A673 (cell line): ENCODE data around the gene RPTOR. TPM values are rescaled to one million over a fixed set of nuclear protein-coding genes. Genes with fewer than 3 reads are reported as not detected.

Experiments used
- BruUV-seq: library from RNA; stranded (reverse); fragments of 400-500 nt; replicated peaks from 2 replicates; lab custom pipeline; 2021; lab: Mats Ljungman, UMichigan
- CTCF ChIA-PET: fragments of 300-600 bp; sonication (Branson Sonifier 250); formaldehyde crosslinking; loops from one replicate; lab custom pipeline; 2022; ENCODE audit warnings: antibody characterized with exemption; lab: Charles Lee
- POLR2A ChIA-PET: fragments of 300-600 bp; sonication (Branson Sonifier 250); formaldehyde crosslinking; loops from one replicate; lab custom pipeline; 2022; ENCODE audit warnings: antibody characterized with exemption; ENCODE audit not compliant: low non-redundant PET; lab: Charles Lee
- DNase-seq: peaks from one replicate; pipeline ENCODE4 v3.0.0-alpha.2; 2015; ENCODE audit warnings: low spot score
- H3K27ac ChIP-seq: fragments of 200-600 bp; sonication (generic); 2 replicates; pipeline ENCODE4 v1.5.1; 2016; ENCODE audit warnings: mixed run types, low read depth, mild to moderate bottlenecking, mixed read lengths, antibody characterized with exemption, low read length; ENCODE audit not compliant: poor library complexity, severe bottlenecking
- H3K27me3 ChIP-seq: fragments of 200-600 bp; sonication (generic); replicated peaks from 2 replicates; pipeline ENCODE4 v1.6.1; 2017; ENCODE audit warnings: mixed run types, low read depth, mild to moderate bottlenecking, mixed read lengths, antibody characterized with exemption, low read length; ENCODE audit not compliant: insufficient read depth, poor library complexity
- H3K36me3 ChIP-seq: fragments of 200-600 bp; sonication (generic); 2 replicates; pipeline ENCODE4 v1.6.1; 2016; ENCODE audit warnings: mixed run types, mild to moderate bottlenecking, mixed read lengths, antibody characterized with exemption, low read length; ENCODE audit not compliant: insufficient read depth, poor library complexity, severe bottlenecking
- H3K4me1 ChIP-seq: fragments of 200-600 bp; sonication (generic); 2 replicates; pipeline ENCODE4 v1.6.1; 2017; ENCODE audit warnings: mixed run types, mild to moderate bottlenecking, mixed read lengths, antibody characterized with exemption, low read length; ENCODE audit not compliant: insufficient read depth, poor library complexity, severe bottlenecking
- H3K4me3 ChIP-seq: fragments of 200-600 bp; sonication (generic); 2 replicates; pipeline ENCODE4 v1.5.1; 2016; ENCODE audit warnings: low read depth, mixed run types, mild to moderate bottlenecking, mixed read lengths, low read length; ENCODE audit not compliant: poor library complexity, severe bottlenecking
- H3K9me3 ChIP-seq: fragments of 200-600 bp; sonication (generic); 2 replicates; pipeline ENCODE4 v1.6.1; 2016; ENCODE audit warnings: mixed run types, low read depth, mild to moderate bottlenecking, mixed read lengths, antibody characterized with exemption, low read length; ENCODE audit not compliant: poor library complexity, severe bottlenecking
- EZH2 ChIP-seq: fragments of 200-600 bp; sonication (generic); IDR thresholded peaks from 2 replicates; pipeline ENCODE4 v1.6.1; 2017; ENCODE audit warnings: borderline replicate concordance, low read depth, mild to moderate bottlenecking, mixed read lengths, antibody characterized with exemption, low read length; ENCODE audit not compliant: poor library complexity, severe bottlenecking
- intact Hi-C: fragments of 100-400 bp; cut with micrococcal nuclease; formaldehyde crosslinking; loops from one replicate; pipeline ENCODE4 v1.10.0; 2022; ENCODE audit not compliant: unreplicated experiment
- total RNA-seq: library from RNA; stranded (reverse); gene quantifications from 2 replicates; pipeline ENCODE4 v1.2.3, GENCODE V29; 2021
- TF ChIP-seq, protein P1 (sequence below): fragments of 300-800, 200-600 bp; sonication (generic); conservative IDR thresholded peaks from 2 replicates; pipeline ENCODE4 v1.5.1; 2017; ENCODE audit warnings: low read depth, mild to moderate bottlenecking, antibody characterized with exemption, low read length, moderate library complexity, mixed read lengths

Gene RPTOR
- total RNA-seq, 1 experiment from 2014 or later, result 55.2 TPM

DNA sequence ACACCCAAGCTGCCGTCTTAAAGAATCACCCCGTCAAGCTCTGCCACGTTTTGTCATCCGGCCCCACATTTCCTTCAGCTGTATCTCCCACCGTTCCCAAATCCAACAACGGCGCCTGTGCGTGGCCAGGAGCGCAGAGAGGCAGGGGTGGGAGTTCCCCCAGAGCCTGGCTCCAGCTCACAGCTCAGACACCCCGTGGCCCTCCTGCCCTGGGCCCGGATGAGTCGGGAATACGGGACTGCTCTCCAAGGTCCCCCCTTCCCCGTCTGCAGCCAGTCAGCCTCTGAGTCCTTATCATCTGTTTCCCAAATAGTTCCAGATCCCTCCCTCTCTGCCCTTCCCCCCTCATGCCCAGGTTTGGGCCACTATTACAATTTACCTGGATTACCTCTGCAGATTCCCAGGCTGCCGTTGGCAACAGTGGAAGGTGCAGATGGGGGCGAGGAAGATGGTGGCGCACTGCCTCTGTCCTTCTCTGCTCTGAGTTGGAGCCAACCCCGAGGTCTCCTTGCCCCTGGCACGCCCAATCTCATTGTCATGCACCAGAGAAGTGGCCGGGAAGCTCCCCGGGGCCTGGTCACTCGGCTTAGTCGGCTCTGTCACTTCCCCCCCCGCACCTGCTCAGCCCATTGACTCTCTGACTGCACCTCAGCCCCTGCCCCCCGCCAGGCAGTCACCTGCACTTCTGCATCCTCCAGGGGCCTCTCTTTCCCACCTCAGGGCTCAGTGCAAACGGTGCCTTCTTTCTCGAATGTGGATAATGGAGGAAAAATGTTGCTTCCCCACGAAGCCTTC lies 18.3 kb upstream of the RPTOR start:
- Histone ChIP-seq H3K36me3 (no peaks in the 10 kb centered on the region), H3K27ac (no peak overlapping the region), H3K27me3 (no peaks in the 10 kb centered on the region), H3K4me3 (no peak overlapping the region), H3K4me1 (no peaks in the 10 kb centered on the region), H3K9me3 (no peaks in the 10 kb centered on the region)
- TF ChIP-seq, protein P1, sequence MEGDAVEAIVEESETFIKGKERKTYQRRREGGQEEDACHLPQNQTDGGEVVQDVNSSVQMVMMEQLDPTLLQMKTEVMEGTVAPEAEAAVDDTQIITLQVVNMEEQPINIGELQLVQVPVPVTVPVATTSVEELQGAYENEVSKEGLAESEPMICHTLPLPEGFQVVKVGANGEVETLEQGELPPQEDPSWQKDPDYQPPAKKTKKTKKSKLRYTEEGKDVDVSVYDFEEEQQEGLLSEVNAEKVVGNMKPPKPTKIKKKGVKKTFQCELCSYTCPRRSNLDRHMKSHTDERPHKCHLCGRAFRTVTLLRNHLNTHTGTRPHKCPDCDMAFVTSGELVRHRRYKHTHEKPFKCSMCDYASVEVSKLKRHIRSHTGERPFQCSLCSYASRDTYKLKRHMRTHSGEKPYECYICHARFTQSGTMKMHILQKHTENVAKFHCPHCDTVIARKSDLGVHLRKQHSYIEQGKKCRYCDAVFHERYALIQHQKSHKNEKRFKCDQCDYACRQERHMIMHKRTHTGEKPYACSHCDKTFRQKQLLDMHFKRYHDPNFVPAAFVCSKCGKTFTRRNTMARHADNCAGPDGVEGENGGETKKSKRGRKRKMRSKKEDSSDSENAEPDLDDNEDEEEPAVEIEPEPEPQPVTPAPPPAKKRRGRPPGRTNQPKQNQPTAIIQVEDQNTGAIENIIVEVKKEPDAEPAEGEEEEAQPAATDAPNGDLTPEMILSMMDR, result no peak
- no peak for TF ChIP-seq EZH2
- intact Hi-C loops, result no loop called here
- BruUV-seq, result no TSS peak
- DNase-seq, result no peak
- ChIA-PET CTCF (no interaction called here), POLR2A (interaction anchor here (0.7 kb wide), 1 partner anchor 333 kb away, joined by 3 read pairs; no protein-coding TSS in a partner anchor)

- BruUV-seq, result no TSS peak
Measured at GRCh38 chr17:80527016-80527645, 17.5 kb upstream of the RPTOR start.

GRCh38 chr17:80528536-80528935 lies 16.1 kb upstream of the RPTOR start:
- Histone ChIP-seq H3K27me3 (no peaks in the 10 kb centered on the region), H3K36me3 (no peaks in the 10 kb centered on the region), H3K27ac (no peak overlapping the region), H3K9me3 (no peaks in the 10 kb centered on the region), H3K4me3 (no peak overlapping the region), H3K4me1 (no peaks in the 10 kb centered on the region)
- no peak for DNase-seq
- BruUV-seq, result no TSS peak
- intact Hi-C loops, result no loop called here
- ChIA-PET CTCF (no interaction called here), POLR2A (no interaction called here)
- no peak for TF ChIP-seq EZH2
- TF ChIP-seq, protein P1, result no peak

More at GRCh38 chr17:80527016-80527645, 17.5 kb upstream of the RPTOR start:
- TF ChIP-seq, protein P1, result no peak
- no peak for TF ChIP-seq EZH2
- Histone ChIP-seq H3K36me3 (no peaks in the 10 kb centered on the region), H3K27me3 (no peaks in the 10 kb centered on the region), H3K9me3 (no peaks in the 10 kb centered on the region), H3K4me3 (no peak overlapping the region), H3K4me1 (no peaks in the 10 kb centered on the region), H3K27ac (no peak overlapping the region)
- ChIA-PET POLR2A (no interaction called here), CTCF (no interaction called here)
- intact Hi-C loops, result no loop called here
- DNase-seq, result no peak
